ENCODE measurements around the gene TAT. TPM values are rescaled to one million over a fixed set of nuclear protein-coding genes. Genes with fewer than 3 reads are reported as not detected.
A peak's percentile ranks its signal among the peaks of the same experiment; 100 is the strongest.
"Not testable (repeated sequence)": the region's sequence is repeated elsewhere in the genome, so short reads cannot be mapped to it uniquely, and the experiment has no call there.

The TAT gene
- total RNA-seq, 1 donor from 2014 or later, result not detected

GRCh38 chr16:71585318-71585703 lies 8.4 kb upstream of the TAT start:
- no peak for DNase-seq (ENCODE audit: low read depth)

- no peak for DNase-seq (ENCODE audit: low read depth)
These were observed 7.8 kb upstream of the TAT start for GRCh38 chr16:71584543-71585317.

GRCh38 chr16:71582553-71582848 lies 5.6 kb upstream of the TAT start:
- not testable (repeated sequence) for DNase-seq (ENCODE audit: low read depth)

GRCh38 chr16:71574702-71575101 lies 2.2 kb downstream of the TAT start:
- no peak for DNase-seq (ENCODE audit: low read depth)

- no peak for DNase-seq (ENCODE audit: low read depth)
These were observed 3.4 kb downstream of the TAT start for GRCh38 chr16:71573387-71574094.

- DNase-seq (ENCODE audit: low read depth), result no peak
These were observed 4.3 kb downstream of the TAT start for GRCh38 chr16:71572497-71573116.

GRCh38 chr16:71570144-71570543 lies 6.7 kb downstream of the TAT start:
- DNase-seq (ENCODE audit: low read depth), result no peak

- DNase-seq (ENCODE audit: low read depth), result no peak
These were observed 7.3 kb downstream of the TAT start for GRCh38 chr16:71569621-71570020.

GRCh38 chr16:71568551-71568950 lies 8.3 kb downstream of the TAT start:
- DNase-seq (ENCODE audit: low read depth), result no peak

- no peak for DNase-seq (ENCODE audit: low read depth)
These were observed 9.0 kb downstream of the TAT start for GRCh38 chr16:71567931-71568330.

- DNase-seq (ENCODE audit: low read depth), result no peak
These were observed 10.8 kb downstream of the TAT start for GRCh38 chr16:71565812-71566700.

GRCh38 chr16:71564335-71564967 lies 12.4 kb downstream of the TAT start:
- no peak for DNase-seq (ENCODE audit: low read depth)

- no peak for DNase-seq (ENCODE audit: low read depth)
These were observed 14.3 kb downstream of the TAT start for GRCh38 chr16:71562552-71562951.

- not testable (repeated sequence) for DNase-seq (ENCODE audit: low read depth)
These were observed 15.0 kb downstream of the TAT start for GRCh38 chr16:71561886-71562285.

GRCh38 chr16:71559855-71560254 lies 17.0 kb downstream of the TAT start:
- DNase-seq (ENCODE audit: low read depth), result no peak

- no peak for DNase-seq (ENCODE audit: low read depth)
These were observed 18.8 kb downstream of the TAT start for GRCh38 chr16:71557954-71558582.

GRCh38 chr16:71557299-71557698 lies 19.6 kb downstream of the TAT start:
- no peak for DNase-seq (ENCODE audit: low read depth)

- DNase-seq (ENCODE audit: low read depth), result peak; percentile 61
These were observed 21.5 kb downstream of the TAT start for GRCh38 chr16:71555230-71555891.

GRCh38 chr16:71552698-71553503 lies 24.0 kb downstream of the TAT start:
- DNase-seq (ENCODE audit: low read depth), result peak; percentile 19

Data from myocyte (in vitro differentiated cells).